OCI-LY1 (cell line): ENCODE results near the gene ELN.

ENCODE experiments used
- EZH2 ChIP-seq: fragments of 200-600 bp; sonication (generic), shearing (Covaris generic); IDR thresholded peaks from 2 replicates; pipeline ENCODE4 v1.8.0; 2017; ENCODE audit warnings: borderline replicate concordance, mixed run types, mild to moderate bottlenecking, antibody characterized with exemption, low read length, moderate library complexity, mixed read lengths
- TF ChIP-seq, protein P1 (sequence below): fragments of 200-600 bp; sonication (generic), shearing (Covaris generic); IDR thresholded peaks from 2 replicates; pipeline ENCODE4 v1.5.1; 2017; ENCODE audit warnings: mild to moderate bottlenecking, antibody characterized with exemption, low read length, moderate library complexity, mixed read lengths

DNA sequence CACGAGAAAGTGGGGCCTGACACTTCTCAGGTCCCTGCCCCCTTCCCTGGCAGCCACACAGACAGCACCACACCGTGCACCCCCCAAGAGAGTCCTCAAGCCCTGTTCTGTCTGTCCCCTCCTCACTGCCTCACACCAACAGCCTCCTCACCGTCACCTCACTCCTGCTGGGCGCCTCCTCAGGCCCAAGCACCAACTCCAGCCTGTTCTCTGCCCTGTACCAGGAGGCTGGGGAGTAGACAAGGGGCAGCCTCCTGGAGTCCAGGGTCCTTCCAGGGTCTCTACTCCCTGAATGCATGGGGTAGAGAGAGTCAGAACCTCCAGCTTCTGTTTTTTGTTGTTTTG is 26.9 kb upstream of the ELN start:
- TF ChIP-seq, protein P1, sequence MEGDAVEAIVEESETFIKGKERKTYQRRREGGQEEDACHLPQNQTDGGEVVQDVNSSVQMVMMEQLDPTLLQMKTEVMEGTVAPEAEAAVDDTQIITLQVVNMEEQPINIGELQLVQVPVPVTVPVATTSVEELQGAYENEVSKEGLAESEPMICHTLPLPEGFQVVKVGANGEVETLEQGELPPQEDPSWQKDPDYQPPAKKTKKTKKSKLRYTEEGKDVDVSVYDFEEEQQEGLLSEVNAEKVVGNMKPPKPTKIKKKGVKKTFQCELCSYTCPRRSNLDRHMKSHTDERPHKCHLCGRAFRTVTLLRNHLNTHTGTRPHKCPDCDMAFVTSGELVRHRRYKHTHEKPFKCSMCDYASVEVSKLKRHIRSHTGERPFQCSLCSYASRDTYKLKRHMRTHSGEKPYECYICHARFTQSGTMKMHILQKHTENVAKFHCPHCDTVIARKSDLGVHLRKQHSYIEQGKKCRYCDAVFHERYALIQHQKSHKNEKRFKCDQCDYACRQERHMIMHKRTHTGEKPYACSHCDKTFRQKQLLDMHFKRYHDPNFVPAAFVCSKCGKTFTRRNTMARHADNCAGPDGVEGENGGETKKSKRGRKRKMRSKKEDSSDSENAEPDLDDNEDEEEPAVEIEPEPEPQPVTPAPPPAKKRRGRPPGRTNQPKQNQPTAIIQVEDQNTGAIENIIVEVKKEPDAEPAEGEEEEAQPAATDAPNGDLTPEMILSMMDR, result no peak
- no peak for TF ChIP-seq EZH2
